DOHH2 (cell line): ENCODE results near the gene HDLBP.

Experiments used
- H3F3A ChIP-seq: fragments of 200-600 bp; sonication (generic), shearing (Covaris generic); 2 replicates; pipeline ENCODE4 v1.6.0; 2016; ENCODE audit warnings: antibody characterized with exemption, mild to moderate bottlenecking; ENCODE audit not compliant: control insufficient read depth, insufficient read depth
- H3K27ac ChIP-seq: fragments of 200-600 bp; sonication (generic); 2 replicates; pipeline ENCODE4 v1.5.1; 2014; ENCODE audit warnings: low read depth, mild to moderate bottlenecking, low read length, moderate library complexity
- H3K27me3 ChIP-seq: fragments of 200-600 bp; sonication (generic); 2 replicates; pipeline ENCODE4 v1.6.1; 2014; ENCODE audit warnings: mild to moderate bottlenecking, low read length, mixed read lengths; ENCODE audit not compliant: control insufficient read depth
- H3K36me3 ChIP-seq: fragments of 200-600 bp; sonication (generic); 2 replicates; pipeline ENCODE4 v1.6.1; 2014; ENCODE audit warnings: mild to moderate bottlenecking, low read length, moderate library complexity, mixed read lengths; ENCODE audit not compliant: control insufficient read depth
- H3K4me1 ChIP-seq: fragments of 200-600 bp; sonication (generic); 2 replicates; pipeline ENCODE4 v1.6.1; 2014; ENCODE audit warnings: mild to moderate bottlenecking, low read length, mixed read lengths; ENCODE audit not compliant: control insufficient read depth
- H3K4me2 ChIP-seq: fragments of 200-600 bp; sonication (generic); 2 replicates; pipeline ENCODE4 v1.6.0; 2014; ENCODE audit warnings: mild to moderate bottlenecking, low read length, moderate library complexity
- H3K4me3 ChIP-seq: fragments of 200-600 bp; sonication (generic); 2 replicates; pipeline ENCODE4 v1.5.1; 2014; ENCODE audit warnings: mild to moderate bottlenecking, low read length, mixed read lengths
- H3K79me2 ChIP-seq: fragments of 200-600 bp; sonication (generic); 2 replicates; pipeline ENCODE4 v1.6.1; 2014; ENCODE audit warnings: mild to moderate bottlenecking, low read length, mixed read lengths; ENCODE audit not compliant: control insufficient read depth
- H3K9me2 ChIP-seq: fragments of 200-600 bp; sonication (generic); replicated peaks from 2 replicates; pipeline ENCODE4 v1.6.1; 2014; ENCODE audit warnings: mild to moderate bottlenecking, low read length, mixed read lengths; ENCODE audit not compliant: control insufficient read depth
- H3K9me3 ChIP-seq: fragments of 200-600 bp; sonication (generic); 2 replicates; pipeline ENCODE4 v1.6.1; 2014; ENCODE audit warnings: antibody characterized with exemption, low read length, mixed read lengths; ENCODE audit not compliant: control insufficient read depth, insufficient read depth
- H4K20me1 ChIP-seq: fragments of 200-600 bp; sonication (generic); 2 replicates; pipeline ENCODE4 v1.6.0; 2014; ENCODE audit warnings: low read depth, mild to moderate bottlenecking, antibody characterized with exemption, low read length, moderate library complexity; ENCODE audit not compliant: control insufficient read depth, insufficient read depth
- CTCF ChIP-seq: fragments of 200-600 bp; sonication (generic); IDR thresholded peaks from one replicate; pipeline ENCODE4 v1.5.1; 2014; ENCODE audit warnings: antibody characterized with exemption, mild to moderate bottlenecking, low read depth, low read length; ENCODE audit not compliant: poor library complexity, severe bottlenecking
- EZH2phosphoT487 ChIP-seq: fragments of 200-600 bp; sonication (generic); IDR thresholded peaks from 2 replicates; pipeline ENCODE4 v1.6.1; 2017; ENCODE audit warnings: borderline replicate concordance, mild to moderate bottlenecking, antibody characterized with exemption, low read length, moderate library complexity, mixed read lengths

Gene HDLBP

GRCh38 chr2:241225545-241225944 lies 89.9 kb downstream of the HDLBP start:
- H3K27ac ChIP-seq = no peak overlapping the region
- H3K9me3 ChIP-seq = no peaks in the 10 kb centered on the region
- TF ChIP-seq CTCF (no peak), EZH2phosphoT487 (no peak)
- H3K4me2 ChIP-seq = no peak overlapping the region
- no peaks in the 10 kb centered on the region for H3K27me3 ChIP-seq
- H3K79me2 ChIP-seq = no peaks in the 10 kb centered on the region
- no peaks in the 10 kb centered on the region; the same call in 1 of the 2 replicates for H4K20me1 ChIP-seq
- H3K4me1 ChIP-seq = 0 out of 2 replicates have a peak, but pooled peaks cover 5% of the 10 kb centered on the region
- peaks cover 34% of the 10 kb centered on the region for H3K36me3 ChIP-seq
- no peak overlapping the region for H3K4me3 ChIP-seq
- H3F3A ChIP-seq = peaks cover 2% of the 10 kb centered on the region; the same call in 1 of the 2 replicates
- no peaks in the 10 kb centered on the region for H3K9me2 ChIP-seq

DNA sequence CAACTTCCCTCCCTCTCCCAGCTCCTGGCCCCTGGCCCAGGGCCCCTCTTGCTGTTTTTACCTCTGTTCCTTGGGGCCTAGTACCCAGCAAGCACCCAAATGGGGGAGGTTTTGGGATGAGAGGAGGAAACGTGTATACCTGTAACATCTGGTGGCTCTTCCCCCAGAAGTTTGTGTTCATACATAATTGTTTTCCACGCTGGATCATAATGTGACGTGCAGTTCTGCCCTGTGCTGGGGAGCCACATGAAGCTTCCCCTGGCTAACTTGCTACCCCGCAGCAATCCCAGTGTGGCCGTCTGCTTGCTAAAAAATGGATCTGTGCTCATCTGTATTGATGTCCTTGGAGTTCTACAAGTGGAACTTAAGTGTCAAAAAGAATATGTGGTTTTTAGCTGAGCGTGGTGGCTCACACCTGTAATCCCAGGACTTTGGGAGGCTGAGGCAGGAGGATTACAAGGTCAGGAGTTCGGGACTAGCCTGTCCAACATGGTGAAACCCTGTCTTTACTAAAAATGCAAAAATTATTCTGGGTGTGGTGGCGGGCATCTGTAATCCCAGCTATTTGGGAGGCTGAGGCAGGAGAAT lies 90.5 kb downstream of the HDLBP start:
- Histone ChIP-seq H3K4me1 (0 out of 2 replicates have a peak, but pooled peaks cover 5% of the 10 kb centered on the region), H3K9me2 (no peaks in the 10 kb centered on the region), H3K27me3 (no peaks in the 10 kb centered on the region), H3K4me3 (no peak overlapping the region), H3K36me3 (peaks cover 28% of the 10 kb centered on the region), H3F3A (peaks cover 2% of the 10 kb centered on the region; the same call in 1 of the 2 replicates), H3K27ac (no peak overlapping the region), H3K4me2 (no peak overlapping the region), H3K9me3 (no peaks in the 10 kb centered on the region), H4K20me1 (no peaks in the 10 kb centered on the region; the same call in 1 of the 2 replicates), H3K79me2 (no peaks in the 10 kb centered on the region)
- TF ChIP-seq EZH2phosphoT487 (no peak), CTCF (no peak)

- Histone ChIP-seq H3K4me2 (no peak overlapping the region), H3K27ac (no peak overlapping the region)
Measured at GRCh38 chr2:241224018-241224850, 91.2 kb downstream of the HDLBP start.

More at GRCh38 chr2:241224018-241224850, 91.2 kb downstream of the HDLBP start:
- H3K4me1 ChIP-seq = peaks cover 5% of the 10 kb centered on the region; the same call in 1 of the 2 replicates
- no peaks in the 10 kb centered on the region for H3K79me2 ChIP-seq
- H3K9me3 ChIP-seq = no peaks in the 10 kb centered on the region
- H3K9me2 ChIP-seq = no peaks in the 10 kb centered on the region
- no peak overlapping the region for H3K4me3 ChIP-seq
- H3F3A ChIP-seq = peaks cover 5% of the 10 kb centered on the region; the same call in 1 of the 2 replicates
- H3K27me3 ChIP-seq = no peaks in the 10 kb centered on the region
- peaks cover 23% of the 10 kb centered on the region for H3K36me3 ChIP-seq
- TF ChIP-seq EZH2phosphoT487 = no peak
- no peak for TF ChIP-seq CTCF
- H4K20me1 ChIP-seq = no peaks in the 10 kb centered on the region; the same call in 1 of the 2 replicates
